CD4-positive, alpha-beta T cell treated with Interleukin-4 for 1 hour (primary cell): ENCODE data around the gene ADORA1.
A peak's percentile ranks its signal among the peaks of the same experiment; 100 is the strongest.

ENCODE experiments used
- DNase-seq, 2 donors: peaks; one replicate each; pipeline ENCODE4 v3.0.0-alpha.2; 2020 to 2022

The ADORA1 gene

GRCh38 chr1:203189951-203190352 lies 62.4 kb downstream of the ADORA1 start:
- no peak for DNase-seq

- DNase-seq, result no peak
Measured at GRCh38 chr1:203190949-203191348, 63.4 kb downstream of the ADORA1 start.

GRCh38 chr1:203196371-203196770 lies 68.8 kb downstream of the ADORA1 start:
- no peak for DNase-seq

GRCh38 chr1:203197625-203198024 lies 70.1 kb downstream of the ADORA1 start:
- no peak for DNase-seq

- no peak for DNase-seq
Measured at GRCh38 chr1:203199002-203199401, 71.5 kb downstream of the ADORA1 start.

- no peak for DNase-seq
Measured at GRCh38 chr1:203199481-203199815, 71.9 kb downstream of the ADORA1 start.

- no peak for DNase-seq
Measured at GRCh38 chr1:203199816-203200571, 72.5 kb downstream of the ADORA1 start.

GRCh38 chr1:203200916-203201315 lies 73.4 kb downstream of the ADORA1 start:
- DNase-seq, result no peak

GRCh38 chr1:203201516-203202205 lies 74.1 kb downstream of the ADORA1 start:
- DNase-seq, result no peak

GRCh38 chr1:203202431-203203245 lies 75.1 kb downstream of the ADORA1 start:
- DNase-seq, result peak in 1 of 2 donors; percentile 26

GRCh38 chr1:203204756-203205155 lies 77.2 kb downstream of the ADORA1 start:
- DNase-seq, result no peak

GRCh38 chr1:203206129-203206687 lies 78.7 kb downstream of the ADORA1 start:
- DNase-seq, result no peak

- DNase-seq, result no peak
Measured at GRCh38 chr1:203207751-203208150, 80.2 kb downstream of the ADORA1 start.

- no peak for DNase-seq
Measured at GRCh38 chr1:203208181-203208580, 80.7 kb downstream of the ADORA1 start.

- no peak for DNase-seq
Measured at GRCh38 chr1:203210350-203210749, 82.8 kb downstream of the ADORA1 start.

GRCh38 chr1:203210988-203211387 lies 83.5 kb downstream of the ADORA1 start:
- DNase-seq, result no peak

- no peak for DNase-seq
Measured at GRCh38 chr1:203211812-203212211, 84.3 kb downstream of the ADORA1 start.

- DNase-seq, result no peak
Measured at GRCh38 chr1:203213126-203213525, 85.6 kb downstream of the ADORA1 start.

GRCh38 chr1:203214871-203215270 lies 87.3 kb downstream of the ADORA1 start:
- DNase-seq, result peak in 1 of 2 donors; percentile 29

- DNase-seq, result no peak
Measured at GRCh38 chr1:203215573-203215972, 88.0 kb downstream of the ADORA1 start.

GRCh38 chr1:203216274-203217138 lies 89.0 kb downstream of the ADORA1 start:
- peak; percentile 60 to 62 for DNase-seq
